ENCODE data around the gene CASP2.

GRCh38 chr7:143331179-143331801, 43.1 kb downstream of the CASP2 start:
- TF ChIP-seq POLR2A (IDR thresholded peaks at IDR 0.05) = no peak
- TF ChIP-seq, protein P1, sequence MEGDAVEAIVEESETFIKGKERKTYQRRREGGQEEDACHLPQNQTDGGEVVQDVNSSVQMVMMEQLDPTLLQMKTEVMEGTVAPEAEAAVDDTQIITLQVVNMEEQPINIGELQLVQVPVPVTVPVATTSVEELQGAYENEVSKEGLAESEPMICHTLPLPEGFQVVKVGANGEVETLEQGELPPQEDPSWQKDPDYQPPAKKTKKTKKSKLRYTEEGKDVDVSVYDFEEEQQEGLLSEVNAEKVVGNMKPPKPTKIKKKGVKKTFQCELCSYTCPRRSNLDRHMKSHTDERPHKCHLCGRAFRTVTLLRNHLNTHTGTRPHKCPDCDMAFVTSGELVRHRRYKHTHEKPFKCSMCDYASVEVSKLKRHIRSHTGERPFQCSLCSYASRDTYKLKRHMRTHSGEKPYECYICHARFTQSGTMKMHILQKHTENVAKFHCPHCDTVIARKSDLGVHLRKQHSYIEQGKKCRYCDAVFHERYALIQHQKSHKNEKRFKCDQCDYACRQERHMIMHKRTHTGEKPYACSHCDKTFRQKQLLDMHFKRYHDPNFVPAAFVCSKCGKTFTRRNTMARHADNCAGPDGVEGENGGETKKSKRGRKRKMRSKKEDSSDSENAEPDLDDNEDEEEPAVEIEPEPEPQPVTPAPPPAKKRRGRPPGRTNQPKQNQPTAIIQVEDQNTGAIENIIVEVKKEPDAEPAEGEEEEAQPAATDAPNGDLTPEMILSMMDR (IDR thresholded peaks at IDR 0.05) = no peak
